ENCODE data around the gene BIRC5. TPM values are rescaled to one million over a fixed set of nuclear protein-coding genes. Genes with fewer than 3 reads are reported as not detected.
"Not testable (repeated sequence)": the region's sequence is repeated elsewhere in the genome, so short reads cannot be mapped to it uniquely, and the experiment has no call there.

The BIRC5 gene
- polyA plus RNA-seq, 3 donors = 0.31 to 1.2 (median 0.40) TPM

- whole genome bisulfite sequencing, 3 donors = 61 to 72% (median 67%) methylated on average over 20 of the region's 20 CpGs
- no peak overlapping the region for H3K27ac ChIP-seq (ENCODE audit: low read depth, low read length)
Observed at GRCh38 chr17:78249818-78250806, 36.1 kb downstream of the BIRC5 start.

- WGBS, 3 donors = 16 to 27% (median 24%) methylated on average over 27 of the region's 27 CpGs
- no peak overlapping the region for H3K27ac ChIP-seq (ENCODE audit: low read depth, low read length)
Observed at GRCh38 chr17:78250891-78251772, 37.1 kb downstream of the BIRC5 start.

GRCh38 chr17:78251773-78252103 is 37.7 kb downstream of the BIRC5 start:
- 48 to 62% (median 49%) methylated on average over 6 of the region's 6 CpGs for WGBS, 3 donors
- no peak overlapping the region for H3K27ac ChIP-seq (ENCODE audit: low read depth, low read length)

- 67 to 69% (median 68%) methylated on average over 11 to 12 of the region's 12 CpGs for WGBS, 3 donors
Observed at GRCh38 chr17:78252111-78252634, 38.1 kb downstream of the BIRC5 start.

GRCh38 chr17:78252701-78253635 is 38.9 kb downstream of the BIRC5 start:
- WGBS, 3 donors = 71 to 84% (median 81%) methylated on average over 15 of the region's 15 CpGs
- no peak overlapping the region for H3K27ac ChIP-seq (ENCODE audit: low read depth, low read length)

More at GRCh38 chr17:78252111-78252634, 38.1 kb downstream of the BIRC5 start:
- no peak overlapping the region for H3K27ac ChIP-seq (ENCODE audit: low read depth, low read length)

GRCh38 chr17:78253636-78253945 is 39.5 kb downstream of the BIRC5 start:
- WGBS, 3 donors = 82 to 87% (median 82%) methylated on average over 11 to 12 of the region's 12 CpGs
- H3K27ac ChIP-seq (ENCODE audit: low read depth, low read length) = not testable (repeated sequence)

GRCh38 chr17:78253946-78254672 is 40.1 kb downstream of the BIRC5 start:
- no peak overlapping the region for H3K27ac ChIP-seq (ENCODE audit: low read depth, low read length)
- WGBS, 3 donors = 1 to 3% (median 1%) methylated on average over 67 to 73 of the region's 73 CpGs

- 74 to 90% (median 88%) methylated on average over 18 of the region's 18 CpGs for WGBS, 3 donors
- no peak overlapping the region for H3K27ac ChIP-seq (ENCODE audit: low read depth, low read length)
Observed at GRCh38 chr17:78255029-78255656, 41.1 kb downstream of the BIRC5 start.

GRCh38 chr17:78255953-78256706 is 42.1 kb downstream of the BIRC5 start:
- 64 to 71% (median 66%) methylated on average over 14 of the region's 14 CpGs for WGBS, 3 donors
- no peak overlapping the region for H3K27ac ChIP-seq (ENCODE audit: low read depth, low read length)

GRCh38 chr17:78256707-78257591 is 42.9 kb downstream of the BIRC5 start:
- H3K27ac ChIP-seq (ENCODE audit: low read depth, low read length) = no peak overlapping the region
- WGBS, 3 donors = 56 to 68% (median 66%) methylated on average over 16 to 18 of the region's 18 CpGs

- WGBS, 3 donors = 27 to 51% (median 34%) methylated on average over 16 of the region's 16 CpGs
- peak overlapping the region; percentile 51 for H3K27ac ChIP-seq (ENCODE audit: low read depth, low read length)
Observed at GRCh38 chr17:78257810-78258322, 43.8 kb downstream of the BIRC5 start.

- WGBS, 3 donors = 18 to 26% (median 18%) methylated on average over 23 of the region's 23 CpGs
- H3K27ac ChIP-seq (ENCODE audit: low read depth, low read length) = peak overlapping the region; percentile 51
Observed at GRCh38 chr17:78258323-78259191, 44.5 kb downstream of the BIRC5 start.

- no peak overlapping the region for H3K27ac ChIP-seq (ENCODE audit: low read depth, low read length)
- 68 to 75% (median 70%) methylated on average over 10 of the region's 10 CpGs for WGBS, 3 donors
Observed at GRCh38 chr17:78259192-78259554, 45.1 kb downstream of the BIRC5 start.

GRCh38 chr17:78263063-78263735 is 49.1 kb downstream of the BIRC5 start:
- 38 to 71% (median 43%) methylated on average over 22 to 23 of the region's 23 CpGs for WGBS, 3 donors
- no peak overlapping the region for H3K27ac ChIP-seq (ENCODE audit: low read depth, low read length)

Data from adipose tissue (tissue), 3 donors.